HFFc6 (cell line): Measurements from ENCODE around the gene NGEF. TPM values are rescaled to one million over a fixed set of nuclear protein-coding genes. Genes with fewer than 3 reads are reported as not detected.

Experiments used
- DNase-seq: peaks from one replicate; pipeline ENCODE4 v3.0.0-alpha.2; 2018
- H3K27ac Mint-ChIP-seq: 2 replicates; pipeline ENCODE4 v1.8.0; 2020; ENCODE audit warnings: mild to moderate bottlenecking, mixed read lengths
- H3K27me3 Mint-ChIP-seq: 2 replicates; pipeline ENCODE4 v1.8.0; 2021; ENCODE audit warnings: mild to moderate bottlenecking, moderate library complexity, mixed read lengths; ENCODE audit not compliant: insufficient read depth
- H3K36me3 Mint-ChIP-seq: 2 replicates; pipeline ENCODE4 v1.8.0; 2021; ENCODE audit warnings: low read depth, mixed read lengths
- H3K4me1 Mint-ChIP-seq: 2 replicates; pipeline ENCODE4 v1.8.0; 2020; ENCODE audit warnings: low read depth, mixed read lengths
- H3K4me3 Mint-ChIP-seq: 2 replicates; pipeline ENCODE4 v1.8.0; 2020; ENCODE audit warnings: mild to moderate bottlenecking, moderate library complexity, mixed read lengths
- H3K9me3 Mint-ChIP-seq: 2 replicates; pipeline ENCODE4 v1.8.0; 2020; ENCODE audit warnings: mild to moderate bottlenecking, mixed read lengths
- CTCF ChIP-seq: fragments of 200-600 bp; sonication (generic); IDR thresholded peaks from 2 replicates; pipeline ENCODE4 v1.5.0; 2021; ENCODE audit warnings: antibody characterized with exemption, mild to moderate bottlenecking
- total RNA-seq, 6 experiments: library from RNA; stranded (reverse); fragmentation: NEBNext Ultra II Directional; extraction: Animal tissue kit (Norgen Biotek cat#: 25700); gene quantifications; 2 replicates in 1 of 6; 3 replicates in 5 of 6; pipeline ENCODE4 v1.2.3, GENCODE V29; 2021

NGEF gene
- total RNA-seq, 6 experiments from 2014 or later, result 0.20 to 0.36 (median 0.28) TPM; not detected in 3

DNA sequence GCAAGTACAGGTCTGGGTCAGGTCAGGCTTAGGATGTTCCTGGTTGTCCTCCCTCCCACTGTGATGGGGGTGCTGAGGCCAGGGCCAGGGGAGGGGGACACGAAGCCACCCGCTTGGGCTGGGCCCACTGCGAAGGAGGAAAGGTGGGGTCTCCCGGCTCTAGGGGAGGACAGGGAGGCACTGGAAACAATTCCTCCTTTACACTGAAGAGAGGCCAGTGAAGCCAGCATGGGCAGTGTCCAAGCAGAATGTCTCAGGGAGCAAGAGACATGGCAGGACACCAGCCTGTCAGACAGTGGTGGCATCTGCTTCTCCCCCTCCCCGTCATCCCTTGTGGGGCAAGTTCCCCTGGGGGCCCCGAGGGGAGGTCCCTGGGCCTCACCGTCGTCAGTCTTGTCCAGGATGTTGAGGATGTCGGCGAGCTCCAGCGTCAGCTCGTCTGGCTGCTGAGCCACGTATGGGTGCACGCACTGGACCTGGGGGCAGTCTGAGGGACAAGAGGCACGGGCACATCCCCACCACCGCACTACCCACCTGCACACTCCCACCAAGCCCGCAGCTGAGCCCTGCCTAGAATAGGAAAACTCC lies 132.2 kb downstream of the NGEF start:
- Mint-ChIP-seq H3K27ac (no peak overlapping the region), H3K27me3 (peaks cover 15% of the 10 kb centered on the region), H3K9me3 (no peaks in the 10 kb centered on the region), H3K4me3 (no peak overlapping the region), H3K4me1 (no peaks in the 10 kb centered on the region), H3K36me3 (no peaks in the 10 kb centered on the region)
- no peak for DNase-seq
- no peak for TF ChIP-seq CTCF

GRCh38 chr2:232879618-232880494 lies 133.2 kb downstream of the NGEF start:
- Mint-ChIP-seq H3K27me3 (peaks cover 9% of the 10 kb centered on the region), H3K4me3 (no peak overlapping the region), H3K4me1 (no peaks in the 10 kb centered on the region), H3K27ac (no peak overlapping the region), H3K36me3 (no peaks in the 10 kb centered on the region), H3K9me3 (no peaks in the 10 kb centered on the region)
- no peak for DNase-seq
- no peak for TF ChIP-seq CTCF

- no peak overlapping the region for H3K4me3 Mint-ChIP-seq
- peaks cover 11% of the 10 kb centered on the region for H3K27me3 Mint-ChIP-seq
- H3K27ac Mint-ChIP-seq, result no peak overlapping the region
- H3K36me3 Mint-ChIP-seq, result no peaks in the 10 kb centered on the region
- H3K9me3 Mint-ChIP-seq, result no peaks in the 10 kb centered on the region
- TF ChIP-seq CTCF, result no peak
- no peaks in the 10 kb centered on the region for H3K4me1 Mint-ChIP-seq
- no peak for DNase-seq
Measured at GRCh38 chr2:232878855-232879617, 134.0 kb downstream of the NGEF start.

GRCh38 chr2:232877940-232878511 lies 135.0 kb downstream of the NGEF start:
- TF ChIP-seq CTCF, result no peak
- no peaks in the 10 kb centered on the region for H3K4me1 Mint-ChIP-seq
- no peak for DNase-seq
- H3K4me3 Mint-ChIP-seq, result no peak overlapping the region
- H3K27me3 Mint-ChIP-seq, result peaks cover 11% of the 10 kb centered on the region
- H3K9me3 Mint-ChIP-seq, result no peaks in the 10 kb centered on the region
- no peak overlapping the region for H3K27ac Mint-ChIP-seq
- H3K36me3 Mint-ChIP-seq, result no peaks in the 10 kb centered on the region

GRCh38 chr2:232876978-232877441 lies 136.0 kb downstream of the NGEF start:
- Mint-ChIP-seq H3K9me3 (no peaks in the 10 kb centered on the region), H3K27ac (no peak overlapping the region), H3K4me3 (no peak overlapping the region), H3K36me3 (no peaks in the 10 kb centered on the region), H3K27me3 (peaks cover 8% of the 10 kb centered on the region), H3K4me1 (no peaks in the 10 kb centered on the region)
- TF ChIP-seq CTCF, result no peak
- no peak for DNase-seq
